HG03135 (cell line): ENCODE results near the gene DENND4B.
"Not testable (repeated sequence)": the region's sequence is repeated elsewhere in the genome, so short reads cannot be mapped to it uniquely, and the experiment has no call there.

Experiments used
- ATAC-seq: cut with Tn5 transposase; IDR thresholded peaks from one replicate; pipeline ENCODE4 v1.9.1; 2021; ENCODE audit warnings: mild to moderate bottlenecking, moderate library complexity; ENCODE audit not compliant: unreplicated experiment

DENND4B gene

GRCh38 chr1:153891042-153891441 is 55.5 kb downstream of the DENND4B start:
- not testable (repeated sequence) for ATAC-seq

GRCh38 chr1:153888533-153888932 is 58.0 kb downstream of the DENND4B start:
- ATAC-seq, result no peak

GRCh38 chr1:153886127-153886526 is 60.4 kb downstream of the DENND4B start:
- no peak for ATAC-seq

- no peak for ATAC-seq
Measured at GRCh38 chr1:153883223-153883622, 63.3 kb downstream of the DENND4B start.

- no peak for ATAC-seq
Measured at GRCh38 chr1:153882296-153882912, 64.1 kb downstream of the DENND4B start.

GRCh38 chr1:153881751-153882150 is 64.8 kb downstream of the DENND4B start:
- ATAC-seq, result no peak

- ATAC-seq, result no peak
Measured at GRCh38 chr1:153880962-153881361, 65.6 kb downstream of the DENND4B start.

- ATAC-seq, result no peak
Measured at GRCh38 chr1:153880024-153880423, 66.5 kb downstream of the DENND4B start.
